GM18508 (cell line): ENCODE results near the gene PTGES3L.
"Not testable (repeated sequence)": the region's sequence is repeated elsewhere in the genome, so short reads cannot be mapped to it uniquely, and the experiment has no call there.

ENCODE experiments used
- ATAC-seq: cut with Tn5 transposase; IDR thresholded peaks from one replicate; pipeline ENCODE4 v1.9.1; 2021; ENCODE audit warnings: moderate number of reproducible peaks; ENCODE audit not compliant: insufficient read depth, unreplicated experiment

PTGES3L gene

GRCh38 chr17:43014649-43015542, 35.0 kb upstream of the PTGES3L start:
- no peak for ATAC-seq

DNA sequence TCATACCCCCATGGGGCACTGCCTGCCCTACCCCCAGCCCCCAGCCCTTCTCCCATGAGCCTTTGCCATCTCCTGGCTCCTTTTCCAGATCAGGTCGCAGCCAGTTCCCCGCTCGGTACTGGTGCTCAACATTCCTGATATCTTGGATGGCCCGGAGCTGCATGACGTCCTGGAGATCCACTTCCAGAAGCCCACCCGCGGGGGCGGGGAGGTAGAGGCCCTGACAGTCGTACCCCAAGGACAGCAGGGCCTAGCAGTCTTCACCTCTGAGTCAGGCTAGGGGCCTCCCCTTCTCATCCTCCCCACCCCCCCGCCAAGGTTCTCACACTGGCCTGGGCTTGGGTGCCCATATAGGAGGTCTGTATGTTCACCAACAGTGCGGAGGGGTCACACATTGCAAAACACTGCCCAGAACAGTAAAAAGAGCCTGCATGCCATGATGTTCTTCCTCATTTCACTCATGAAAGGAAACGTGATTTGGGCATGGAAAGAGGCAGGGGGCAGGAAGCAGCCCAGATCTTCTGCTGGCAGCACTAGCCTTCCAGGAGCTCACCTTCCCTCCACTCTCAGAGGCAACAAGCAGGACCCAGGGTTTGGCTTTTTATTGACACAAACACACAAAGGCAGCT, 34.3 kb upstream of the PTGES3L start:
- no peak for ATAC-seq

DNA sequence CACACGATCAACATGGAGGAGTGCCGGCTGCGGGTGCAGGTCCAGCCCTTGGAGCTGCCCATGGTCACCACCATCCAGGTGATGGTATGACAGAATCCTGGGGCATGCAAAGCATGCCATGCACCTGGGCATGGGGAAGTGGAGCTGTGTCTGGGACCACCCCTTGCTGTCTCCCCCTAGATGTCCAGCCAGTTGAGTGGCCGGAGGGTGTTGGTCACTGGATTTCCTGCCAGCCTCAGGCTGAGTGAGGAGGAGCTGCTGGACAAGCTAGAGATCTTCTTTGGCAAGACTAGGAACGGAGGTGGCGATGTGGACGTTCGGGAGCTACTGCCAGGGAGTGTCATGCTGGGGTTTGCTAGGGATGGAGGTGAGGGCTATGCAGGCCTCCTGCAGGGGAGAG, 33.4 kb upstream of the PTGES3L start:
- no peak for ATAC-seq

DNA sequence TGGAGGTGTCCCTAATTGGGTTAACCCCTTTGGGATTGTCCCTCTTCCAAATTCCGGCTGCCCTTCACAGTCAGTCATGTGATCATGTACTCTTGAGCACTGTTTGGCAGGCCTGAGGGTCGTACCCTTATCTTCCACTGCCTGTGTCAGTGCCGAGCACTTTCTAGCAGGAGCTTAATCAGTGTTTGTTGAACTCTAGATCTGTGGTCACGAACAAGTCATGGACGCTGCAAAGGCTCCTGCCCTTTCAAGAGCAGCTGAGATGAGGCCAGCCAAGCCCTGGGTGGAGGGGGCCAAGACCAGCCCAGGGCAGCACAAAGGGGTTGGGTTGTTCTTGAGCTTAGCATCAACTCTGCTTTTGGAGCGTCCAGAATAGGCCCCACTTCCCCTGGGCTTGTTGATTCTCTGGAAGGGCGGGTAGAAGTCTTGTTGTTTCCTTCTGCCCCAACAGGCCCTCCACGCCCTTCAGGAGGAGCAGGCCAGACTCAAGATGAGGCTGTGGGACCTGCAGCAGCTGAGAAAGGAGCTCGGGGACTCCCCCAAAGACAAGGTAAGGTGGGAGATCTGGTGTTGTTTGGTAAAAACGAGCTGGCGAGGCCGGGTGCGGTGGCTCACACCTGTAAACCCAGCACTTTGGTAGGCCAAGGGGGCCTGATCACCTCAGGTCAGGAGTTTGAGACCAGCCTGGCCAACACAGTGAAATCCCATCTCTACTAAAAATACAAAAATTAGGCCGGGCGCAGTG, 32.0 kb upstream of the PTGES3L start:
- no peak for ATAC-seq

- ATAC-seq = no peak
Measured at GRCh38 chr17:43010667-43011308, 30.9 kb upstream of the PTGES3L start.

GRCh38 chr17:43006639-43007551, 27.0 kb upstream of the PTGES3L start, which contains the start of gene IFI35:
Gene IFI35 (plus strand): TSS chr17:43006784. CDS start chr17:43006948, 164 bp downstream.
- ATAC-seq = no peak

DNA sequence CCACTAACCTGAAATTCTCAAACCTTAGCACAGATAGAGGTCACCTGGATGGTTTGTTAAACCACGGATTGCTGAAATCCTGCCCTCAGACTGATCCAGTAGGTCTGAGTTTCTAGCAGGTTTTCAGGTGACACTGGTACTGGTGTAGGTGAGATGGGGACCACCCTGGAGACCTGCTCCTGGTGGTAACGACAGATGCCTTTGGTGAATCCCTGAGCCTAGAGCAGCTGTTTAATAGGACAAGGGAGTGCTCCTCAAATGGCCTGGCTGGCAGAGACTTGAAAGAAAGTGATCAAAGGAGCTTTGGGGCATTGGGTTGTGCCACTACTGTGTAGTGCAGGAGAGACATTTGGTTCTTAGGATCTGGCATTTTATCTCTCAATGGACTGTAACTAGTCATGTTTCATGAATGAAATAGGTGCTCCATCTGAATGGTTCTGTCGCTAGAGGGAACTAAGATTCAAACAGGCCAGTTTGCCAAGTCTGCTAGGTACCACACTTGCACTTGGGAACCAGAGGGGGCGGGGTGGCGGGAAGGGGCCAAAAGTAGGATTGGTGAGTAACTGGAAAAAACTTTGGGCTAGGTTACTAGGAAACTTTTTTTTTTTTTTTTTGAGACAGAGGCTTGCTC, 23.8 kb upstream of the PTGES3L start:
- no peak for ATAC-seq

- not testable (repeated sequence) for ATAC-seq
Measured at GRCh38 chr17:43000894-43001293, 21.0 kb upstream of the PTGES3L start.

- ATAC-seq = no peak
Measured at GRCh38 chr17:42999003-42999525, 19.2 kb upstream of the PTGES3L start.

DNA sequence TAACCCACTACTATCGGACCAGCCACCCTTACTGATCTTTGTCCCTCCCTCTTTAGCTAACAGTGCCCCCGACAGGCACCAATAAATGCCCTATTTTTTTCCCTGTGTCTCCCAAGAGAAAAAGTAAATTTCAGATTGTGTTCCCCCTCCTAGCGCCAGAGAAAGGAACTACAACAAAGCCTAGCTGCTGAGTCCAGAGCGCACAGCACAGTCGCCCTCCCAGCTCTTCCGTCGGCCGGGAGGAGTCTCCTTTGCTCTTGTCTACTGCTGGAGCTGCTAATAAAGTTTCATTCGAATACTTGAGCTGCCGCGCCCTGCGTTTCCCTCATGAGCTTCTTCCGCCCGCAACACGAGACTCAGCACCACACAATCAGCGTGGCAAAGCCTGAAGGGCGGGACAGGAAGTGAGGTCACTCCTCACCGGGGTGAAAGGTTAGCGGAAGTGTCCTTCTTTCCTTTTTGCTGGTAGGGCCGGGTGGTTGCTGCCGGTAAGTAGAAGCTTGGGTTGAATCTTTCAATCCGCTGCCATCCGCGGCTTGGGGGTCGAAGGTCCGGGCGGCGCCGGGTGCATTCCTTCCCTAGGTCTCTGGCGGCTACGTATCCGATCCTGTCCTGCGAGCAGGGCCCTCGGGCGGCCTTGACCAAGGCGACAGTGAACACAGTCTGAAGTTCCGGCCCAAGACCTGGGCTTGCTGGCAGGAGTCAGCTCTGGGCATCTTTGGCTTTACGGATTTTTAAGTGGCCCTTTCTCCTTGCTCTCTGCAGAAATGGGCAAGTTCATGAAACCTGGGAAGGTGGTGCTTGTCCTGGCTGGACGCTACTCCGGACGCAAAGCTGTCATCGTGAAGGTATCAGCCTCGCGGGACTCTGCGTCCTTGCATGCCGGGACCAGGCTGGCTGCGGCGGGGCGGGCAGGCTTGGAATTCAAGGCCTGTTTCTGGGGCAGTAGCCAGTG, 18.4 kb upstream of the PTGES3L start, which contains the start of gene RPL27:
RPL27 (plus strand) TSS at position 436 of the 955 bp plus-strand sequence; CDS start at position 768, 332 bp downstream.
- peak; percentile 81 for ATAC-seq

- no peak for ATAC-seq
Measured at GRCh38 chr17:42997390-42997983, 17.6 kb upstream of the PTGES3L start.

DNA sequence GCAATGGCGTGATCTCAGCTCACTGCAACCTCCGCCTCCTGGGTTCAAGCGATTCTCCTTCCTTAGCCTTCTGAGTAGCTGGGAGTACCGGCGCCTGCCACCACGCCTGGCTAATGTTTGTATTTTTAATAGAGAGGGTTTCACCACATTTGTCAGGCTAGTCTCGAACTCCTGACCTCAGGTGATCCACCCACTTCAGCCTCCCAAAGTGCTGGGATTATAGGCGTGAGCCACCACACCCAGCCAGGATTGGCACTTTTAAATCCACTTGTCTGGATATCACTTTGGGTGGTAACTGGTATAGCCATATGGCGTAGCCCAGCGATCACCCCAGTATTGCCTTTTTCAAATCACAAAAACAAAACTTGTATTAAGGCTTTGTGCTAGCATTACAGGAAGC, 14.0 kb upstream of the PTGES3L start:
- ATAC-seq = not testable (repeated sequence)

GRCh38 chr17:42992872-42993271, 13.0 kb upstream of the PTGES3L start:
- ATAC-seq = no peak

GRCh38 chr17:42991471-42991870, 11.6 kb upstream of the PTGES3L start:
- no peak for ATAC-seq

GRCh38 chr17:42989726-42990652, 10.1 kb upstream of the PTGES3L start:
- ATAC-seq = no peak

DNA sequence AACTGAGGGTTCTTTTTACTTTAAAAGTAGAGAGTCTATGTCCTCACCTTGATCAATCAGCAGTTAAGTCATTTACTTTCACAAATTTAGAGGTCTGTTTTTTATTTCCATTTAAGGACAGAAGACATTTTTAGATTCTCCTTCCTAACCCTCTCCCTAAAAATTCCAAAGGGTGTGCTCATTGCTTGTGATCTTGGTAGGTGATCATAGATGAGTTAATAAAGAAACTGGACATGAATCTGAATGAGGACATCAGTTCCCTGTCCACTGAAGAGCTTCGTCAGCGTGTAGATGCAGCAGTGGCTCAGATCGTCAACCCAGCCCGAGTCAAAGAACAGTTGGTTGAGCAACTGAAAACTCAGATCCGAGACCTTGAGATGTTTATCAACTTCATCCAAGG, 9.3 kb upstream of the PTGES3L start:
- no peak for ATAC-seq
